Body of pancreas (tissue), 4 donors: Measurements from ENCODE around the gene INAFM2. TPM values are rescaled to one million over a fixed set of nuclear protein-coding genes. Genes with fewer than 3 reads are reported as not detected.

Experiments used
- ATAC-seq: fragments of 150-250 bp; one replicate; pipeline ENCODE4 v1.9.1; 2016
- DNase-seq, 4 donors: peaks; one replicate each; pipeline ENCODE4 v3.0.0-alpha.2; 2019
- H3K27ac ChIP-seq, 4 donors: fragments of 200-600 bp; sonication (generic); 1 replicate in 3 of 4; 2 replicates in 1 of 4; pipeline versions ENCODE4 v1.5.1 to v1.6.1; 2016 to 2019; ENCODE audit warnings: mild to moderate bottlenecking in 1 of 4, mixed read lengths in 1 of 4, moderate library complexity in 1 of 4
- H3K27me3 ChIP-seq, 2 donors: fragments of 200-600 bp; sonication (generic); one replicate each; pipeline ENCODE4 v1.6.0; 2016; ENCODE audit warnings: mild to moderate bottlenecking in 1 of 2
- H3K36me3 ChIP-seq, 2 donors: fragments of 200-600 bp; sonication (generic); replicated peaks in 1 of 2; 2 replicates each; pipeline ENCODE4 v1.5.1; 2016; ENCODE audit warnings: low read depth in 2 of 2; ENCODE audit not compliant: insufficient read depth in 1 of 2
- H3K4me1 ChIP-seq: fragments of 200-600 bp; sonication (generic); one replicate; pipeline ENCODE4 v1.6.0; 2016
- H3K4me3 ChIP-seq, 2 donors: fragments of 200-600 bp; sonication (generic); 1 replicate in 1 of 2; 2 replicates in 1 of 2; pipeline ENCODE4 v1.5.1; 2016 to 2019
- H3K9me3 ChIP-seq, 3 donors: fragments of 200-600 bp; sonication (generic); 1 replicate in 2 of 3; 2 replicates in 1 of 3; pipeline ENCODE4 v1.5.1; 2016
- POLR2A ChIP-seq, 3 donors: fragments of 450-650 bp; IDR thresholded peaks; one replicate each; pipeline ENCODE4 v1.6.1; 2016; ENCODE audit warnings: antibody characterized with exemption in 3 of 3, mild to moderate bottlenecking in 2 of 3
- WGBS, 2 donors: methylation state at CpG; one replicate each; pipeline ENCODE4 v1.1.5; 2017; 5-methylcytosine and 5-hydroxymethylcytosine counted together
- intact Hi-C: fragments of 100-400 bp; cut with DNase I; formaldehyde crosslinking; loops from one replicate; pipeline ENCODE4 v1.15.1; 2023
- total RNA-seq, 2 donors: library from RNA; depleted of rRNA; stranded (reverse); fragments of >200 nt; gene quantifications; one replicate each; pipeline ENCODE4 v1.1.0, GENCODE V29; 2016
- TF ChIP-seq, protein P1 (sequence below), 7 experiments: fragments of 450-650 bp in 4 of 7; fragments of 200-600 bp in 3 of 7; sonication (generic) in 3 of 7; IDR thresholded peaks; one replicate each; pipeline ENCODE4 v1.5.1; 2016 to 2019; ENCODE audit warnings: antibody characterized with exemption in 7 of 7

INAFM2 gene
- total RNA-seq, 2 donors from 2014 or later, result 8.8 to 22.4 TPM

DNA sequence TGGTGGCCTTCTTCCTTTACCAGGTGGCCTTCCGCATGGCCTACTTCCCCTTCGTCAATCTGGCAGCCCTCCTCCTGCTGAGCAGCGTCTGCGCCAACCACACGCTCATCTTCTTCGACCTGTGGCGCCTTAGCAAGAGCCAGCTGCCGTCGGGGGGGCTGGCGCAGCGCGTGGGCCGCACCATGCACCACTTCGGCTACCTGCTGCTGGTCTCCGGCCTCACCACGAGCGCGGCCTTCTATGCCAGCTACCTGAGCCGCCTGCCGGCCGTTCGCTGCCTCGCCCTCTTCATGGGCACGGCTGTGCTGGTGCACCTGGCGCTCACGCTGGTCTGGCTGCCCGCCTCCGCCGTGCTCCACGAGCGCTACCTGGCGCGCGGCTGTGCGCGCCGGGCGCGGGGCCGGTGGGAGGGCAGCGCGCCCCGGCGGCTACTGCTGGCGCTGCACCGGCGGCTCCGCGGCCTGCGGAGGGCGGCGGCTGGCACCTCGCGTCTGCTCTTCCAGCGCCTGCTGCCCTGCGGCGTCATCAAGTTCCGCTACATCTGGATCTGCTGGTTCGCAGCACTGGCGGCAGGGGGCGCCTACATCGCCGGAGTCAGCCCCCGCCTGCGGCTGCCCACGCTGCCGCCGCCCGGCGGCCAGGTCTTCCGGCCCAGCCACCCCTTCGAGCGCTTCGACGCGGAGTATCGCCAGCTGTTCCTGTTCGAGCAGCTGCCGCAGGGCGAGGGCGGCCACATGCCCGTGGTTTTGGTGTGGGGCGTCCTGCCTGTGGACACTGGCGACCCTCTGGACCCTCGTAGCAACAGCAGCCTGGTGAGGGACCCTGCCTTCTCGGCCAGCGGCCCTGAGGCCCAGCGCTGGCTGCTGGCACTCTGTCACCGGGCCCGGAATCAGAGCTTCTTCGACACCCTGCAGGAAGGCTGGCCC is 44.5 kb downstream of the INAFM2 start:
- Histone ChIP-seq H3K27ac (peak overlapping the region; percentile 37 to 80 (median 74)), H3K36me3 (no peaks in the 10 kb centered on the region), H3K4me3 (no peak overlapping the region), H3K27me3 (no peaks in the 10 kb centered on the region), H3K9me3 (no peaks in the 10 kb centered on the region), H3K4me1 (peaks cover 18% of the 10 kb centered on the region)
- DNase-seq (peak; percentile 84 to 93 (median 88)), ATAC-seq (peak; percentile 85)
- intact Hi-C loops, result loop anchor here (5.0 kb wide), 1 partner anchor 49 kb away; no protein-coding TSS in a partner anchor
- TF ChIP-seq POLR2A (IDR thresholded peaks at IDR 0.05), result peak in 2 of 3 donors; percentile 33 to 49
- TF ChIP-seq, protein P1, sequence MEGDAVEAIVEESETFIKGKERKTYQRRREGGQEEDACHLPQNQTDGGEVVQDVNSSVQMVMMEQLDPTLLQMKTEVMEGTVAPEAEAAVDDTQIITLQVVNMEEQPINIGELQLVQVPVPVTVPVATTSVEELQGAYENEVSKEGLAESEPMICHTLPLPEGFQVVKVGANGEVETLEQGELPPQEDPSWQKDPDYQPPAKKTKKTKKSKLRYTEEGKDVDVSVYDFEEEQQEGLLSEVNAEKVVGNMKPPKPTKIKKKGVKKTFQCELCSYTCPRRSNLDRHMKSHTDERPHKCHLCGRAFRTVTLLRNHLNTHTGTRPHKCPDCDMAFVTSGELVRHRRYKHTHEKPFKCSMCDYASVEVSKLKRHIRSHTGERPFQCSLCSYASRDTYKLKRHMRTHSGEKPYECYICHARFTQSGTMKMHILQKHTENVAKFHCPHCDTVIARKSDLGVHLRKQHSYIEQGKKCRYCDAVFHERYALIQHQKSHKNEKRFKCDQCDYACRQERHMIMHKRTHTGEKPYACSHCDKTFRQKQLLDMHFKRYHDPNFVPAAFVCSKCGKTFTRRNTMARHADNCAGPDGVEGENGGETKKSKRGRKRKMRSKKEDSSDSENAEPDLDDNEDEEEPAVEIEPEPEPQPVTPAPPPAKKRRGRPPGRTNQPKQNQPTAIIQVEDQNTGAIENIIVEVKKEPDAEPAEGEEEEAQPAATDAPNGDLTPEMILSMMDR (IDR thresholded peaks at IDR 0.05), result peak; percentile 75 to 98 (median 89)
- WGBS, 2 donors, result 19 to 46% methylated on average over 7 to 57 of the region's 91 CpGs

DNA sequence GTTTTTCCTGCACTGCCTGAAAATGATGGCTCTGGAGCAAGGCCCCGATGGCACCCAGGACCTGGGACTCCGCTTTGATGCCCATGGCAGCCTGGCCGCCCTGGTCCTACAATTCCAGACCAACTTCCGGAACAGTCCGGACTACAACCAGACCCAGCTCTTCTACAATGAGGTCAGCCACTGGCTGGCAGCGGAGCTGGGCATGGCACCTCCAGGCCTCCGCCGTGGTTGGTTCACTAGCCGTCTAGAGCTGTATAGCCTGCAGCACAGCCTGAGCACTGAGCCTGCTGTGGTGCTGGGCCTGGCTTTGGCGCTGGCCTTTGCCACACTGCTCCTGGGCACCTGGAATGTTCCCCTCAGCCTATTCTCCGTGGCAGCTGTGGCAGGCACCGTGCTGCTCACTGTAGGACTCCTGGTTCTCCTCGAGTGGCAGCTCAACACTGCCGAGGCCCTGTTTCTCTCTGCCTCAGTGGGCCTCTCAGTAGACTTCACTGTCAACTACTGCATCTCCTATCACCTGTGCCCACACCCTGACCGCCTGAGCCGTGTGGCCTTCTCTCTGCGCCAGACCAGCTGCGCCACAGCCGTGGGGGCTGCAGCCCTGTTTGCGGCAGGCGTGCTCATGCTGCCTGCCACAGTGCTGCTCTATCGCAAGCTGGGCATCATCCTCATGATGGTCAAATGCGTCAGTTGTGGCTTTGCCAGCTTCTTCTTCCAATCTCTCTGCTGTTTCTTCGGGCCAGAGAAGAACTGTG is 45.4 kb downstream of the INAFM2 start:
- TF ChIP-seq, protein P1 (IDR thresholded peaks at IDR 0.05), result no peak
- H3K27ac ChIP-seq, result no peak overlapping the region
- DNase-seq (no peak), ATAC-seq (no peak)
- no peaks in the 10 kb centered on the region for H3K9me3 ChIP-seq
- WGBS, 2 donors, result 90 to 94% methylated on average over 10 to 22 of the region's 24 CpGs
- intact Hi-C loops, result loop anchor here (5.0 kb wide), 1 partner anchor 48 kb away; no protein-coding TSS in a partner anchor
- H3K27me3 ChIP-seq, result no peaks in the 10 kb centered on the region
- peaks cover 18% of the 10 kb centered on the region for H3K4me1 ChIP-seq
- no peaks in the 10 kb centered on the region for H3K36me3 ChIP-seq
- H3K4me3 ChIP-seq, result no peak overlapping the region

DNA sequence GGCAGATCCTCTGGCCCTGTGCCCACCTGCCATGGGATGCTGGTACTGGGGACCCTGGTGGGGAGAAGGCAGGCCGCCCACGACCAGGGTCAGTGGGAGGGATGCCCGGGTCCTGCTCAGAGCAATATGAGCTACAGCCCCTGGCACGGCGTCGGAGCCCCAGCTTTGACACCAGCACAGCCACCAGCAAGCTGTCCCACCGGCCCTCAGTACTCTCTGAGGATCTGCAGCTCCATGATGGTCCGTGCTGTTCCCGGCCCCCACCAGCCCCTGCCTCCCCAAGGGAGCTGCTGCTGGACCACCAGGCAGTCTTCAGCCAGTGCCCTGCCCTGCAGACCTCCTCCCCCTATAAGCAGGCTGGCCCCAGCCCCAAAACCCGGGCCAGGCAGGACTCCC is 46.0 kb downstream of the INAFM2 start:
- H3K36me3 ChIP-seq, result no peaks in the 10 kb centered on the region
- WGBS, 2 donors, result 91% methylated on average over 10 of the region's 10 CpGs; no CpG with 5 or more reads in 1 of the 2 donors
- intact Hi-C loops, result loop anchor here (5.0 kb wide), 1 partner anchor 48 kb away; no protein-coding TSS in a partner anchor
- H3K9me3 ChIP-seq, result no peaks in the 10 kb centered on the region
- H3K27ac ChIP-seq, result no peak overlapping the region
- H3K4me1 ChIP-seq, result peaks cover 18% of the 10 kb centered on the region
- DNase-seq, result no peak
- no peaks in the 10 kb centered on the region for H3K27me3 ChIP-seq
- TF ChIP-seq, protein P1 (IDR thresholded peaks at IDR 0.05), result no peak
- no peak for TF ChIP-seq POLR2A (IDR thresholded peaks at IDR 0.05)
- ATAC-seq, result no peak
- no peak overlapping the region for H3K4me3 ChIP-seq

DNA sequence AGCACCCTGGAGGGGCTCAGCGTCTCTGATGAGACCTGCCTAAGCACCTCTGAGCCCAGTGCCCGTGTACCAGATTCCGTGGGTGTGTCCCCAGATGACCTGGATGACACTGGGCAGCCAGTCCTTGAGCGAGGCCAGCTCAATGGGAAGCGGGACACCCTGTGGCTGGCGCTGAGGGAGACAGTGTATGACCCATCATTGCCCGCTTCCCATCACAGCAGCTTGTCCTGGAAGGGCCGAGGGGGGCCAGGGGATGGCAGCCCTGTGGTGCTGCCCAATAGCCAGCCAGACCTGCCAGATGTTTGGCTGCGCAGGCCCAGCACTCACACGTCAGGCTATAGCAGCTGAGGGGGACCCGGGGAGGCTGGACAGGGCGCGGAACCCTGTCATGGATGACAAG is 46.5 kb downstream of the INAFM2 start:
- WGBS, 2 donors, result 92% methylated on average over 10 of the region's 13 CpGs; no CpG with 5 or more reads in 1 of the 2 donors
- no peak for TF ChIP-seq POLR2A (IDR thresholded peaks at IDR 0.05)
- TF ChIP-seq, protein P1 (IDR thresholded peaks at IDR 0.05), result no peak
- DNase-seq, result no peak
- Histone ChIP-seq H3K27ac (no peak overlapping the region), H3K4me3 (no peak overlapping the region), H3K4me1 (peaks cover 18% of the 10 kb centered on the region), H3K36me3 (no peaks in the 10 kb centered on the region), H3K27me3 (no peaks in the 10 kb centered on the region), H3K9me3 (no peaks in the 10 kb centered on the region)
- intact Hi-C loops, result loop anchor here (5.0 kb wide), 1 partner anchor 47 kb away; no protein-coding TSS in a partner anchor
- ATAC-seq, result no peak
